ENCODE measurements around the gene KDM6B.

KDM6B gene

GRCh38 chr17:7822126-7822525 lies 11.9 kb upstream of the KDM6B start:
- DNase-seq, result no peak

GRCh38 chr17:7823581-7824001 lies 10.4 kb upstream of the KDM6B start:
- DNase-seq, result no peak

- no peak for DNase-seq
Observed at GRCh38 chr17:7824021-7824924, 9.7 kb upstream of the KDM6B start.

- no peak for DNase-seq
Observed at GRCh38 chr17:7825206-7825990, 8.6 kb upstream of the KDM6B start.

GRCh38 chr17:7830616-7831015 lies 3.4 kb upstream of the KDM6B start:
- DNase-seq, result no peak

GRCh38 chr17:7831233-7831632 lies 2.8 kb upstream of the KDM6B start:
- DNase-seq, result no peak

GRCh38 chr17:7832431-7832830 lies 1.6 kb upstream of the KDM6B start:
- DNase-seq, result no peak

GRCh38 chr17:7833011-7833794 lies 814 bp upstream of the KDM6B start:
- no peak for DNase-seq

- DNase-seq, result no peak
Observed at GRCh38 chr17:7834542-7834956, 532 bp downstream of the KDM6B start.

- DNase-seq, result peak; percentile 87
Observed at GRCh38 chr17:7834957-7835813, 1.2 kb downstream of the KDM6B start.

GRCh38 chr17:7835814-7836595 lies 2.0 kb downstream of the KDM6B start:
- peak; percentile 40 for DNase-seq

GRCh38 chr17:7836596-7837407 lies 2.8 kb downstream of the KDM6B start:
- peak; percentile 89 for DNase-seq

GRCh38 chr17:7837408-7838088 lies 3.5 kb downstream of the KDM6B start:
- no peak for DNase-seq

GRCh38 chr17:7838090-7839075 lies 4.4 kb downstream of the KDM6B start:
- peak; percentile 53 for DNase-seq

- no peak for DNase-seq
Observed at GRCh38 chr17:7839190-7839875, 5.3 kb downstream of the KDM6B start.

GRCh38 chr17:7839876-7840261 lies 5.9 kb downstream of the KDM6B start:
- DNase-seq, result no peak

- DNase-seq, result no peak
Observed at GRCh38 chr17:7840441-7840840, 6.4 kb downstream of the KDM6B start.

GRCh38 chr17:7840875-7841274 lies 6.9 kb downstream of the KDM6B start:
- no peak for DNase-seq

All from NCI-H2227 treated with DMSO at 0.1 percent for 48 hours (cell line).